ENCODE data around the gene PRAC2.

- TF ChIP-seq, protein P1, sequence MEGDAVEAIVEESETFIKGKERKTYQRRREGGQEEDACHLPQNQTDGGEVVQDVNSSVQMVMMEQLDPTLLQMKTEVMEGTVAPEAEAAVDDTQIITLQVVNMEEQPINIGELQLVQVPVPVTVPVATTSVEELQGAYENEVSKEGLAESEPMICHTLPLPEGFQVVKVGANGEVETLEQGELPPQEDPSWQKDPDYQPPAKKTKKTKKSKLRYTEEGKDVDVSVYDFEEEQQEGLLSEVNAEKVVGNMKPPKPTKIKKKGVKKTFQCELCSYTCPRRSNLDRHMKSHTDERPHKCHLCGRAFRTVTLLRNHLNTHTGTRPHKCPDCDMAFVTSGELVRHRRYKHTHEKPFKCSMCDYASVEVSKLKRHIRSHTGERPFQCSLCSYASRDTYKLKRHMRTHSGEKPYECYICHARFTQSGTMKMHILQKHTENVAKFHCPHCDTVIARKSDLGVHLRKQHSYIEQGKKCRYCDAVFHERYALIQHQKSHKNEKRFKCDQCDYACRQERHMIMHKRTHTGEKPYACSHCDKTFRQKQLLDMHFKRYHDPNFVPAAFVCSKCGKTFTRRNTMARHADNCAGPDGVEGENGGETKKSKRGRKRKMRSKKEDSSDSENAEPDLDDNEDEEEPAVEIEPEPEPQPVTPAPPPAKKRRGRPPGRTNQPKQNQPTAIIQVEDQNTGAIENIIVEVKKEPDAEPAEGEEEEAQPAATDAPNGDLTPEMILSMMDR (IDR thresholded peaks at IDR 0.05), result no peak
- no peak for TF ChIP-seq POLR2A (IDR thresholded peaks at IDR 0.05)
- no peak for TF ChIP-seq EP300 (IDR thresholded peaks at IDR 0.05)
Observed at GRCh38 chr17:48721009-48721402, 2.0 kb upstream of the PRAC2 start.

All from ovary (tissue), 3 donors.